Activated CD4-positive, alpha-beta memory T cell treated with anti-CD3 and anti-CD28 coated beads for 36 hours (primary cell): ENCODE measurements around the gene DLX4. TPM values are rescaled to one million over a fixed set of nuclear protein-coding genes. Genes with fewer than 3 reads are reported as not detected.
A peak's percentile ranks its signal among the peaks of the same experiment; 100 is the strongest.

Experiments
- CTCF ChIA-PET: fragments of 350-600 bp; sonication (Branson Sonifier 250); formaldehyde crosslinking; loops from one replicate; lab custom pipeline; 2021; ENCODE audit warnings: antibody characterized with exemption, inconsistent platforms; lab: Charles Lee
- POLR2A ChIA-PET: fragments of 350-600 bp; sonication (Branson Sonifier 250); formaldehyde crosslinking; loops from one replicate; lab custom pipeline; 2021; ENCODE audit warnings: antibody characterized with exemption; lab: Charles Lee
- DNase-seq: peaks from one replicate; pipeline ENCODE4 v3.0.0-alpha.2; 2020
- H3K27ac Mint-ChIP-seq: one replicate; pipeline ENCODE4 v1.8.0; 2021; ENCODE audit warnings: mixed read lengths
- H3K27me3 Mint-ChIP-seq: one replicate; pipeline ENCODE4 v1.8.0; 2021; ENCODE audit warnings: mixed read lengths
- H3K36me3 Mint-ChIP-seq: one replicate; pipeline ENCODE4 v1.8.0; 2021; ENCODE audit warnings: mixed read lengths
- H3K4me1 Mint-ChIP-seq: one replicate; pipeline ENCODE4 v1.8.0; 2021; ENCODE audit warnings: low read depth, mixed read lengths
- H3K4me3 Mint-ChIP-seq: one replicate; pipeline ENCODE4 v1.8.0; 2021; ENCODE audit warnings: mild to moderate bottlenecking, mixed read lengths
- H3K9me3 Mint-ChIP-seq: one replicate; pipeline ENCODE4 v1.8.0; 2021; ENCODE audit warnings: mixed read lengths
- intact Hi-C: fragments of 100-400 bp; cut with micrococcal nuclease; formaldehyde crosslinking; loops from one replicate; pipeline ENCODE4 v1.15.1; 2023
- total RNA-seq, 2 experiments: library from RNA; stranded (reverse); gene quantifications; one replicate each; pipeline ENCODE4 v1.2.3, GENCODE V29; 2021

Gene DLX4
- total RNA-seq, 2 experiments from 2014 or later: 0.52 to 0.87 TPM

GRCh38 chr17:49997773-49998703 is 29.0 kb downstream of the DLX4 start:
- H3K9me3 Mint-ChIP-seq: no peaks in the 10 kb centered on the region
- intact Hi-C loops: loop anchor here (1.0 to 10.0 kb wide), 5 partner anchors 46 to 429 kb away; partner anchors contain the start of gene SLC35B1
- H3K27ac Mint-ChIP-seq: no peak overlapping the region
- peak; percentile 89 for DNase-seq
- ChIA-PET POLR2A (interaction anchor here (1.0 to 2.3 kb wide), 4 partner anchors 45 to 137 kb away, joined by 3 to 9 read pairs (median 4); no protein-coding TSS in a partner anchor), CTCF (interaction anchor here (0.6 to 10.8 kb wide), 66 partner anchors 9 to 562 kb away, joined by 3 to 264 read pairs (median 6); partner anchors contain the start of genes DLX4, FAM117A, NXPH3 and TAC4)
- H3K36me3 Mint-ChIP-seq: no peaks in the 10 kb centered on the region
- H3K4me1 Mint-ChIP-seq: peaks cover 22% of the 10 kb centered on the region
- H3K4me3 Mint-ChIP-seq: no peak overlapping the region
- H3K27me3 Mint-ChIP-seq: peaks cover 70% of the 10 kb centered on the region

DNA sequence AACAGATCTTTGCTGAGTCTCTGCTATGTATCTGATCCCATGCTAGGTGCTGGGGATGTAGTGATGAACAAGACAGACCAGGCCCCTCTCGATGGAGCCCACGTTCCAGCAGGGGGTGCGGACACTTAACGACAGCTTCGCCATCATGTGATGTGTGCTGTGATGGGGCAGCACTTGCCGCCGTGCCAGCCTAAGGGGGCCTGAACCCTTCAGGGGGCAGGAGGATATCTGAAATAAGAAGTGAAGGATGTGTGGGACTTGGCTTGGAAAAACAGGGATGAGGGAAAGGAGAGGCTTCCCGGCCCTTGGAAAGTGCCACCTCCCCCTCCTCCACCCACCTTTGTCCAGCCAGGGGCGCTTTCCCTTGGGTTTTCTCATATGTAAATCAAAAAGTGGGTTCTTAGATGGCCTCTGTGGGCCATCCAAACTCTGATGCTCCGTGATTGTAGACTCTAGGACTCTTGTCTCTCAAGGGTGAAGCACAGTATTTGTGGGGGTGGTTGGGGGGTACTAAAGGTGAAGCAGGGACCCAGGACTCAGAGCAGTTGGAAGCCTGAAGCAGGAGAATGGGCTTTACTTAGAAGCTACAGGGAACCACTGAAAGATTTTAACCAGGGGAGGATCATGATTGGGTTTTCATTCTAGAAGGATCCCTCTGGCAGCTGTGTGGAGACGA is 30.0 kb downstream of the DLX4 start:
- DNase-seq: no peak
- no peak overlapping the region for H3K4me3 Mint-ChIP-seq
- intact Hi-C loops: loop anchor here (1.0 to 10.0 kb wide), 4 partner anchors 47 to 294 kb away; partner anchors contain the start of gene SLC35B1
- CTCF ChIA-PET: interaction anchor here (0.6 to 10.8 kb wide), 48 partner anchors 8 to 563 kb away, joined by 3 to 264 read pairs (median 6); partner anchors contain the start of genes DLX4 and TAC4
- POLR2A ChIA-PET: interaction anchor here (1.0 kb wide), 1 partner anchor 94 kb away, joined by 3 read pairs; no protein-coding TSS in a partner anchor
- peaks cover 69% of the 10 kb centered on the region for H3K27me3 Mint-ChIP-seq
- H3K36me3 Mint-ChIP-seq: no peaks in the 10 kb centered on the region
- no peaks in the 10 kb centered on the region for H3K9me3 Mint-ChIP-seq
- H3K27ac Mint-ChIP-seq: no peak overlapping the region
- peaks cover 20% of the 10 kb centered on the region for H3K4me1 Mint-ChIP-seq

- POLR2A ChIA-PET: no interaction called here
- CTCF ChIA-PET: interaction anchor here (1.2 kb wide), 1 partner anchor 9 kb away, joined by 7 read pairs; the partner anchor contains the start of gene DLX3
- no peak overlapping the region for H3K4me3 Mint-ChIP-seq
- intact Hi-C loops: no loop called here
- no peak overlapping the region for H3K27ac Mint-ChIP-seq
- DNase-seq: no peak
- no peaks in the 10 kb centered on the region for H3K4me1 Mint-ChIP-seq
- no peaks in the 10 kb centered on the region for H3K36me3 Mint-ChIP-seq
- H3K27me3 Mint-ChIP-seq: peaks cover 39% of the 10 kb centered on the region
- peaks cover 2% of the 10 kb centered on the region for H3K9me3 Mint-ChIP-seq
Observed at GRCh38 chr17:50003911-50004310, 34.9 kb downstream of the DLX4 start.

DNA sequence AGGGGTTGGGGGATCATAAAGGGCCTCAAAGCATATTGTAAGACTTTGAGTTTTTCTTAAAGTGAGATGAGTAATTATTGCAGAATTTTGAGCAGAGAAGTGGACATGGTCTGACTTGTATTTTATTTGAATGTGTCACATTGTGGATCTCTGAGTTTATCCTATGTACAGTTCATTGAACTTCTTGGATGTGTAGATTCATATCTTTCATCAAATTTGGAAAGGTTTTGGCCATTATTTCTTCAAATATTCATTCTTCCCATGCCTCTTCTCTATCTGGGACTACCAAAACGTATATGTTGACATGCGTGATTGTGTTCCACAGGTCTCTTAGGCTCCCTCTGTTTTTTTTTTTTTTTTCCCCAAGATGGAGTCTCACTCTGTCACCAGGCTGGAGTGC is 40.3 kb downstream of the DLX4 start:
- CTCF ChIA-PET: interaction anchor here (1.5 to 4.6 kb wide), 3 partner anchors 12 to 85 kb away, joined by 4 to 25 read pairs (median 5); no protein-coding TSS in a partner anchor
- H3K4me3 Mint-ChIP-seq: no peak overlapping the region
- peaks cover 23% of the 10 kb centered on the region for H3K9me3 Mint-ChIP-seq
- no peak for DNase-seq
- H3K4me1 Mint-ChIP-seq: no peaks in the 10 kb centered on the region
- H3K27me3 Mint-ChIP-seq: peaks cover 27% of the 10 kb centered on the region
- intact Hi-C loops: no loop called here
- POLR2A ChIA-PET: no interaction called here
- H3K36me3 Mint-ChIP-seq: peaks cover 5% of the 10 kb centered on the region
- no peak overlapping the region for H3K27ac Mint-ChIP-seq

DNA sequence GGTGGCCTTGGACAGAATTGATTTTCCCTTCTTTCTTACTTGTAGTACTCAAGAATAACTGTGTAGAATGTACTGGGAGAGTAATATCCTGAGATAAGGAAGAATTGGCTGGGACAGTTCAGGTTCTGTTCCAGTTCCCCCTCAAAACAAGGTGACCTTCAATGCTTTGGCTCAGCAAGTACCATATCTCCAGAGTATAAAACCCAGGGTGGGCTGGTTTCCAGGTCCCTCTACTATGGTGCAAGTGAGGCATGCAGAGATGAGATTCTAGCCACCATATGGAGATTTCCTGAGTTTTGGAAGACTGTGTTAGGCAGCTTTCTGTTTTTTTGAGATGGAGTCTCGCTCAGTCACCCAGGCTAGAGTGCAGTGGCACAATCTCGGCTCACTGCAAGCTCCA is 44.1 kb downstream of the DLX4 start:
- intact Hi-C loops: no loop called here
- CTCF ChIA-PET: no interaction called here

DNA sequence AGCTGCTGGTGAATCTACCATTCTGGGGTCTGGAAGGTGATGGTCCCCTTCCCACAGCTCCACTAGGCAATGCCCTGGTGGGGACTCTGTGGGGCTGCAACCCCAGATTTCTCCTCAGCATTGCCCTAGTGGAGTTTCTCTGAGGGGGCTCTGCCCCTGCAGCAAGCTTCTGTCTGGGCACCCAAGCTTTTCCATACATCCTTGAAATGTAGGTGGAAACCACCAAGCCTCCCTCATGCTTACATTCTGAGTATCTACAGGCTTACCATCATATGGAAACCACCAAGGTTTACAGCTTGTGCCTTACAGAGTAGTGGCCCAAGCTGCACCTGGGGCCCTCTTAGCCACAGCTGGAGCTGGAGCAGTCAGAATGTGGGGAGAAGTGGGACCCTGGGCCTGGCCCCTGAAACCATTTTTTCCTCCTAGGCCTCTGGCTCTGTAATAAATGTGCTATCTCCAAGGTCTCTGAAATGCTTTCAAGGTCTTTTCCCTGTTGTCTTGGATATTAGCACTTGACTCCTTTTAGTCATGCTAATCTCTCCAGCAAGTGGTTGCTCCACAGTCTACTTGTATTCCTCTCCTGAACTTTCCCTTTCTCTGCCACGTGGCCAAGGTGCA is 45.6 kb downstream of the DLX4 start:
- peaks cover 21% of the 10 kb centered on the region for H3K9me3 Mint-ChIP-seq

More for the DNA sequence above, 44.1 kb downstream of the DLX4 start:
- H3K4me1 Mint-ChIP-seq: no peaks in the 10 kb centered on the region
- H3K27me3 Mint-ChIP-seq: peaks cover 23% of the 10 kb centered on the region
- POLR2A ChIA-PET: no interaction called here
- H3K36me3 Mint-ChIP-seq: peaks cover 5% of the 10 kb centered on the region
- DNase-seq: no peak
- peaks cover 30% of the 10 kb centered on the region for H3K9me3 Mint-ChIP-seq
- no peak overlapping the region for H3K27ac Mint-ChIP-seq
- no peak overlapping the region for H3K4me3 Mint-ChIP-seq

DNA sequence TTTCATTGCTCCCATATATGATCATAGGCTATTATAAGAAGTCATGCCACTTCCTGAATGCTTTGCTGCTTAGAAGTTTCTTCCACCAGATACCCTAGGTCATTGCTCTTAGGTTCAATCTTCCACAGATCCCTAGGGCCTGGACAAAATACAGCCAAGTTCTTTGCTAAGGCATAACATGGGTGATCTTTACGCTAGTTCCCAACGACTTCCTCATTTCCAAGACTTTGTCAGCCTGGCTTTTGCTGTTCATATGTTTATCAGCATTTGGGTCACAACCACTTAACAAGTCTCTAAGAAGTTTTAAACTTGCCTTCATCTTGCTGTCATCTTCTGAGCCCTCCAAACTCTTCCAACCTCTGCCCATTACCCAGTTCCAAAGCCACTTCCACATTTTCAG is 46.2 kb downstream of the DLX4 start:
- Mint-ChIP-seq H3K9me3 (peaks cover 21% of the 10 kb centered on the region), H3K36me3 (peaks cover 5% of the 10 kb centered on the region), H3K27ac (no peak overlapping the region), H3K4me1 (no peaks in the 10 kb centered on the region), H3K4me3 (no peak overlapping the region), H3K27me3 (peaks cover 21% of the 10 kb centered on the region)
- ChIA-PET POLR2A (no interaction called here), CTCF (interaction anchor here (0.7 kb wide), 1 partner anchor 59 kb away, joined by 3 read pairs; no protein-coding TSS in a partner anchor)
- DNase-seq: no peak
- intact Hi-C loops: no loop called here

More for the DNA sequence above, 45.6 kb downstream of the DLX4 start:
- no peak overlapping the region for H3K4me3 Mint-ChIP-seq
- peaks cover 21% of the 10 kb centered on the region for H3K27me3 Mint-ChIP-seq
- CTCF ChIA-PET: interaction anchor here (0.7 kb wide), 1 partner anchor 58 kb away, joined by 3 read pairs; no protein-coding TSS in a partner anchor
- H3K36me3 Mint-ChIP-seq: peaks cover 5% of the 10 kb centered on the region
- no peak overlapping the region for H3K27ac Mint-ChIP-seq
- POLR2A ChIA-PET: no interaction called here
- intact Hi-C loops: no loop called here
- DNase-seq: no peak
- H3K4me1 Mint-ChIP-seq: no peaks in the 10 kb centered on the region

GRCh38 chr17:50018909-50019308 is 49.9 kb downstream of the DLX4 start:
- ChIA-PET CTCF (interaction anchor here (1.1 to 1.2 kb wide), 2 partner anchors 8 to 76 kb away, joined by 3 read pairs; no protein-coding TSS in a partner anchor), POLR2A (no interaction called here)
- Mint-ChIP-seq H3K36me3 (peaks cover 2% of the 10 kb centered on the region), H3K4me3 (no peak overlapping the region), H3K4me1 (no peaks in the 10 kb centered on the region), H3K9me3 (peaks cover 9% of the 10 kb centered on the region), H3K27ac (no peak overlapping the region), H3K27me3 (peaks cover 9% of the 10 kb centered on the region)
- intact Hi-C loops: no loop called here
- no peak for DNase-seq

DNA sequence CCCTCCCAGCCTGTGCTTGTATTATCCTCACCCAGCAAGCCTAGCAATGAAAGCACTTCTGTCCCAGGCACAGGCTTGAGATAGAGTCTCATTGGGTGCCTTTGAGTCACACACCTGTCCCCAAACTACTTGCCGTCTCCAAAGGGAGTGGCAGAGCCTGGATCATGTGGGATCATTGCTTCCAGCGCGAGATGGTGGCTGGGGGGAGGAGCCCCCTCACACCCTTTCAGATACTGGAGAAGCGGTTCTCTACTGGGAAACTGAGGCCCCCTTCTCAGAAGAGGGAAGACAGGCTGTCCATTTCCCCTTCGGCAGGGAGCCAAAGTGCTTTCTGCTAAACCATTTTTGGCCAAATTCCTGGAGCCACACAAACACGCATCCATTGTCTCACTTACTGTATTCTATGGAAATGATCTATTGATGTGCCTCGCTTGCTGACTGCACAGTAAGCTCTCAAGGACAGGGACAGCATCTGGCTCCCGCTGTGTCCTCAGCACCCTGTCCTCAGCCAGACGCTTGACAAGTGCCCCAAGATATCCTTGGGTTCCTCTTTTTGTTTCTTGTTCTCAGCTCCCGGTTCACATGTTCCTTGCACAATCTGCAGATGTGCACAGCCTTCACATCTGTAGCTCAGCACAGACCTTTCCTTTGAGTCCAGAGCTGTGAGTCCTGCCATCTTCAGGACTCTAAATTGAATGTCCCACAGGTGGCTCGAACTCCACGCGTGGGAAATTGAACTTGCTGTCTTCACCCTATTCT is 52.0 kb downstream of the DLX4 start:
- no peaks in the 10 kb centered on the region for H3K36me3 Mint-ChIP-seq
- no peak overlapping the region for H3K4me3 Mint-ChIP-seq
- POLR2A ChIA-PET: no interaction called here
- H3K9me3 Mint-ChIP-seq: no peaks in the 10 kb centered on the region
- H3K27ac Mint-ChIP-seq: no peak overlapping the region
- intact Hi-C loops: no loop called here
- H3K4me1 Mint-ChIP-seq: no peaks in the 10 kb centered on the region
- H3K27me3 Mint-ChIP-seq: peaks cover 9% of the 10 kb centered on the region
- CTCF ChIA-PET: interaction anchor here (1.6 to 2.7 kb wide), 4 partner anchors 23 to 73 kb away, joined by 4 to 14 read pairs (median 6); no protein-coding TSS in a partner anchor
- no peak for DNase-seq

DNA sequence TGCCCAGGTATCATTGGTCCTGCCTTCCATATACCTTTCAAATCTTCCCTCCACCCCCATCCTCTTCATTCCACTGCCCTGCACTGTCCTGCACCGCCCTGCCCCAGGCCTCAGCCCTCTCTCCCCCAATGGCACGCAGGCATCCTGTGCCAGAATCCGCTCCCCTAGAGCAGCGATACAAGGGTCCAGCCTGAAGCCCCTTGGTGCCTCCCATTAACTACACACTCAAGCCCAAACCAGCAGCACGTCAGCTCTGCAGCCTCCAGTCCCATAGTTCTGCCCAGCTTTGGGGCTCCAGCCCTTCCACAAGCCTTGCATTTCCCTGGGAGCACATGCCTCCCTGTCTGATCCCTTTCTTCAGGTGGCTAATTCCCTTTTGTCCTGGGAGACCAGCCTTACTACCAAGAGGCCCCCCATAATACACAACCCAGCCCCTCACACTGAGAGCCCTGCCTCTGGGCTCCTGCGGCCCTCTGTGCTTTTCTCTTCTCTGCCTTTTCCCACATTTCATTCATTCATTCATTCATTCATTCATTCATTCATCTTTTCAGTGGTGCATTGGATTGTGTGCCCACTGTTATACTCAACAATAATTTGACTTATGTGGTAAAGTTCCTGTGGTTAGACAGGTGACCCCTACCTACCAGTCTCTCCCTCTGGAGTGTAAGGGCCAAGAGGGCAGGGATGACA is 52.8 kb downstream of the DLX4 start:
- Mint-ChIP-seq H3K36me3 (no peaks in the 10 kb centered on the region), H3K27me3 (peaks cover 11% of the 10 kb centered on the region), H3K4me1 (peaks cover under 1% of the 10 kb centered on the region), H3K4me3 (no peak overlapping the region), H3K27ac (no peak overlapping the region), H3K9me3 (no peaks in the 10 kb centered on the region)
- ChIA-PET CTCF (interaction anchor here (1.6 to 2.7 kb wide), 4 partner anchors 24 to 73 kb away, joined by 4 to 14 read pairs (median 6); no protein-coding TSS in a partner anchor), POLR2A (no interaction called here)
- DNase-seq: no peak
- intact Hi-C loops: no loop called here
